ENCODE data around the gene FGF1.

The FGF1 gene

GRCh38 chr5:142678529-142678928 is 7.4 kb downstream of the FGF1 start:
- Histone ChIP-seq H3K9me3 (ENCODE audit: control insufficient read depth, insufficient read depth, low read length) (no peaks in the 10 kb centered on the region), H3K27me3 (ENCODE audit: control insufficient read depth, insufficient read depth, low read length) (no peaks in the 10 kb centered on the region), H3K4me1 (ENCODE audit: control insufficient read depth, insufficient read depth, low read length) (peaks cover 5% of the 10 kb centered on the region), H3K4me3 (ENCODE audit: low read depth, low read length) (no peak overlapping the region), H3K9ac (ENCODE audit: low read depth, low read length) (no peak overlapping the region), H3K36me3 (ENCODE audit: control insufficient read depth, insufficient read depth, low read length) (no peaks in the 10 kb centered on the region)

GRCh38 chr5:142677198-142677597 is 8.7 kb downstream of the FGF1 start:
- H3K9me3 ChIP-seq (ENCODE audit: control insufficient read depth, insufficient read depth, low read length) = no peaks in the 10 kb centered on the region
- no peaks in the 10 kb centered on the region for H3K27me3 ChIP-seq (ENCODE audit: control insufficient read depth, insufficient read depth, low read length)
- no peaks in the 10 kb centered on the region for H3K36me3 ChIP-seq (ENCODE audit: control insufficient read depth, insufficient read depth, low read length)
- no peak overlapping the region for H3K9ac ChIP-seq (ENCODE audit: low read depth, low read length)
- no peak overlapping the region for H3K4me3 ChIP-seq (ENCODE audit: low read depth, low read length)
- H3K4me1 ChIP-seq (ENCODE audit: control insufficient read depth, insufficient read depth, low read length) = peaks cover 4% of the 10 kb centered on the region

- H3K4me1 ChIP-seq (ENCODE audit: control insufficient read depth, insufficient read depth, low read length) = peaks cover 4% of the 10 kb centered on the region
- H3K4me3 ChIP-seq (ENCODE audit: low read depth, low read length) = no peak overlapping the region
- no peaks in the 10 kb centered on the region for H3K9me3 ChIP-seq (ENCODE audit: control insufficient read depth, insufficient read depth, low read length)
- H3K9ac ChIP-seq (ENCODE audit: low read depth, low read length) = no peak overlapping the region
- H3K27me3 ChIP-seq (ENCODE audit: control insufficient read depth, insufficient read depth, low read length) = no peaks in the 10 kb centered on the region
- no peaks in the 10 kb centered on the region for H3K36me3 ChIP-seq (ENCODE audit: control insufficient read depth, insufficient read depth, low read length)
Observed at GRCh38 chr5:142676318-142676717, 9.6 kb downstream of the FGF1 start.

GRCh38 chr5:142674531-142675469 is 11.1 kb downstream of the FGF1 start:
- Histone ChIP-seq H3K9me3 (ENCODE audit: control insufficient read depth, insufficient read depth, low read length) (no peaks in the 10 kb centered on the region), H3K4me3 (ENCODE audit: low read depth, low read length) (no peak overlapping the region), H3K4me1 (ENCODE audit: control insufficient read depth, insufficient read depth, low read length) (peaks cover 4% of the 10 kb centered on the region), H3K27me3 (ENCODE audit: control insufficient read depth, insufficient read depth, low read length) (no peaks in the 10 kb centered on the region), H3K9ac (ENCODE audit: low read depth, low read length) (no peak overlapping the region), H3K36me3 (ENCODE audit: control insufficient read depth, insufficient read depth, low read length) (no peaks in the 10 kb centered on the region)

- no peaks in the 10 kb centered on the region for H3K27me3 ChIP-seq (ENCODE audit: control insufficient read depth, insufficient read depth, low read length)
- H3K9ac ChIP-seq (ENCODE audit: low read depth, low read length) = no peak overlapping the region
- H3K4me1 ChIP-seq (ENCODE audit: control insufficient read depth, insufficient read depth, low read length) = peaks cover 4% of the 10 kb centered on the region
- H3K9me3 ChIP-seq (ENCODE audit: control insufficient read depth, insufficient read depth, low read length) = no peaks in the 10 kb centered on the region
- no peaks in the 10 kb centered on the region for H3K36me3 ChIP-seq (ENCODE audit: control insufficient read depth, insufficient read depth, low read length)
- no peak overlapping the region for H3K4me3 ChIP-seq (ENCODE audit: low read depth, low read length)
Observed at GRCh38 chr5:142671801-142672200, 14.1 kb downstream of the FGF1 start.

- Histone ChIP-seq H3K9me3 (ENCODE audit: control insufficient read depth, insufficient read depth, low read length) (no peaks in the 10 kb centered on the region), H3K4me1 (ENCODE audit: control insufficient read depth, insufficient read depth, low read length) (peaks cover 4% of the 10 kb centered on the region), H3K9ac (ENCODE audit: low read depth, low read length) (no peak overlapping the region), H3K27me3 (ENCODE audit: control insufficient read depth, insufficient read depth, low read length) (no peaks in the 10 kb centered on the region), H3K36me3 (ENCODE audit: control insufficient read depth, insufficient read depth, low read length) (no peaks in the 10 kb centered on the region), H3K4me3 (ENCODE audit: low read depth, low read length) (no peak overlapping the region)
Observed at GRCh38 chr5:142671266-142671665, 14.6 kb downstream of the FGF1 start.

GRCh38 chr5:142670804-142671203 is 15.1 kb downstream of the FGF1 start:
- Histone ChIP-seq H3K27me3 (ENCODE audit: control insufficient read depth, insufficient read depth, low read length) (no peaks in the 10 kb centered on the region), H3K9ac (ENCODE audit: low read depth, low read length) (no peak overlapping the region), H3K4me1 (ENCODE audit: control insufficient read depth, insufficient read depth, low read length) (peaks cover 4% of the 10 kb centered on the region), H3K36me3 (ENCODE audit: control insufficient read depth, insufficient read depth, low read length) (no peaks in the 10 kb centered on the region), H3K9me3 (ENCODE audit: control insufficient read depth, insufficient read depth, low read length) (no peaks in the 10 kb centered on the region), H3K4me3 (ENCODE audit: low read depth, low read length) (no peak overlapping the region)

GRCh38 chr5:142669477-142669876 is 16.4 kb downstream of the FGF1 start:
- peaks cover 4% of the 10 kb centered on the region for H3K4me1 ChIP-seq (ENCODE audit: control insufficient read depth, insufficient read depth, low read length)
- no peaks in the 10 kb centered on the region for H3K27me3 ChIP-seq (ENCODE audit: control insufficient read depth, insufficient read depth, low read length)
- no peaks in the 10 kb centered on the region for H3K36me3 ChIP-seq (ENCODE audit: control insufficient read depth, insufficient read depth, low read length)
- no peaks in the 10 kb centered on the region for H3K9me3 ChIP-seq (ENCODE audit: control insufficient read depth, insufficient read depth, low read length)
- H3K4me3 ChIP-seq (ENCODE audit: low read depth, low read length) = no peak overlapping the region
- H3K9ac ChIP-seq (ENCODE audit: low read depth, low read length) = no peak overlapping the region

GRCh38 chr5:142668336-142668735 is 17.6 kb downstream of the FGF1 start:
- H3K36me3 ChIP-seq (ENCODE audit: control insufficient read depth, insufficient read depth, low read length) = no peaks in the 10 kb centered on the region
- H3K9me3 ChIP-seq (ENCODE audit: control insufficient read depth, insufficient read depth, low read length) = no peaks in the 10 kb centered on the region
- no peak overlapping the region for H3K4me3 ChIP-seq (ENCODE audit: low read depth, low read length)

GRCh38 chr5:142667831-142668230 is 18.1 kb downstream of the FGF1 start:
- no peaks in the 10 kb centered on the region for H3K36me3 ChIP-seq (ENCODE audit: control insufficient read depth, insufficient read depth, low read length)
- no peaks in the 10 kb centered on the region for H3K27me3 ChIP-seq (ENCODE audit: control insufficient read depth, insufficient read depth, low read length)
- no peak overlapping the region for H3K4me3 ChIP-seq (ENCODE audit: low read depth, low read length)
- no peak overlapping the region for H3K9ac ChIP-seq (ENCODE audit: low read depth, low read length)
- peaks cover under 1% of the 10 kb centered on the region for H3K4me1 ChIP-seq (ENCODE audit: control insufficient read depth, insufficient read depth, low read length)
- H3K9me3 ChIP-seq (ENCODE audit: control insufficient read depth, insufficient read depth, low read length) = no peaks in the 10 kb centered on the region

More at GRCh38 chr5:142668336-142668735, 17.6 kb downstream of the FGF1 start:
- peaks cover 4% of the 10 kb centered on the region for H3K4me1 ChIP-seq (ENCODE audit: control insufficient read depth, insufficient read depth, low read length)
- no peak overlapping the region for H3K9ac ChIP-seq (ENCODE audit: low read depth, low read length)
- H3K27me3 ChIP-seq (ENCODE audit: control insufficient read depth, insufficient read depth, low read length) = no peaks in the 10 kb centered on the region

- Histone ChIP-seq H3K9ac (ENCODE audit: low read depth, low read length) (no peak overlapping the region), H3K36me3 (ENCODE audit: control insufficient read depth, insufficient read depth, low read length) (no peaks in the 10 kb centered on the region), H3K4me3 (ENCODE audit: low read depth, low read length) (no peak overlapping the region), H3K4me1 (ENCODE audit: control insufficient read depth, insufficient read depth, low read length) (no peaks in the 10 kb centered on the region), H3K27me3 (ENCODE audit: control insufficient read depth, insufficient read depth, low read length) (no peaks in the 10 kb centered on the region), H3K9me3 (ENCODE audit: control insufficient read depth, insufficient read depth, low read length) (no peaks in the 10 kb centered on the region)
Observed at GRCh38 chr5:142664636-142665035, 21.3 kb downstream of the FGF1 start.

GRCh38 chr5:142664067-142664466 is 21.8 kb downstream of the FGF1 start:
- Histone ChIP-seq H3K9me3 (ENCODE audit: control insufficient read depth, insufficient read depth, low read length) (no peaks in the 10 kb centered on the region), H3K9ac (ENCODE audit: low read depth, low read length) (no peak overlapping the region), H3K27me3 (ENCODE audit: control insufficient read depth, insufficient read depth, low read length) (no peaks in the 10 kb centered on the region), H3K4me3 (ENCODE audit: low read depth, low read length) (no peak overlapping the region), H3K36me3 (ENCODE audit: control insufficient read depth, insufficient read depth, low read length) (no peaks in the 10 kb centered on the region), H3K4me1 (ENCODE audit: control insufficient read depth, insufficient read depth, low read length) (no peaks in the 10 kb centered on the region)
